SK-N-SH (cell line): ENCODE results near the gene TKT. TPM values are rescaled to one million over a fixed set of nuclear protein-coding genes. Genes with fewer than 3 reads are reported as not detected.

Experiments
- CTCF ChIA-PET: fragments of 300-600, 350-600 bp; formaldehyde crosslinking; extraction: SDS; loops from one replicate; lab custom pipeline; 2021; lab: Yijun Ruan, JAX
- POLR2A ChIA-PET: fragments of 350-600 bp; sonication (Branson Sonifier 250); formaldehyde crosslinking; extraction: SDS; loops from one replicate; lab custom pipeline; 2020; ENCODE audit warnings: antibody characterized with exemption, inconsistent platforms; lab: Yijun Ruan, JAX
- DNase-seq: peaks from one replicate; pipeline ENCODE4 v3.0.0; 2012
- H2AFZ ChIP-seq: fragments of 200-600 bp; sonication (generic); 2 replicates; pipeline ENCODE4 v1.8.1; 2016; ENCODE audit warnings: antibody characterized with exemption, mild to moderate bottlenecking, low read depth
- H3F3A ChIP-seq: fragments of 200-600 bp; sonication (generic); replicated peaks from 2 replicates; pipeline ENCODE3; 2016; ENCODE audit warnings: antibody characterized with exemption, mild to moderate bottlenecking; ENCODE audit not compliant: insufficient read depth
- H3K27ac ChIP-seq, 2 experiments: fragments of 200-500 bp in 1 of 2; fragments of 200-600 bp in 1 of 2; sonication (Bioruptor generic) in 1 of 2; sonication (generic), shearing (Covaris generic) in 1 of 2; 2 replicates each; pipeline versions ENCODE4 v1.5.1 to v1.6.1; 2014 to 2016; ENCODE audit warnings: low read depth in 2 of 2, inconsistent platforms in 1 of 2, low read length in 1 of 2, mild to moderate bottlenecking in 1 of 2, mixed read lengths in 1 of 2
- H3K27me3 ChIP-seq: fragments of 200-600 bp; sonication (generic), shearing (Covaris generic); 2 replicates; pipeline ENCODE4 v1.6.1; 2016; ENCODE audit warnings: mixed run types; ENCODE audit not compliant: insufficient read depth
- H3K36me3 ChIP-seq, 2 experiments: fragments of 200-500 bp in 1 of 2; fragments of 200-600 bp in 1 of 2; sonication (Bioruptor generic) in 1 of 2; sonication (generic) in 1 of 2; replicated peaks in 1 of 2; 2 replicates each; pipeline versions ENCODE3 to v1.5.1; 2014 to 2016; ENCODE audit warnings: low read length in 1 of 2, mild to moderate bottlenecking in 1 of 2; ENCODE audit not compliant: insufficient read depth in 2 of 2, control insufficient read depth in 1 of 2
- H3K4me1 ChIP-seq, 2 experiments: fragments of 200-500 bp in 1 of 2; fragments of 200-600 bp in 1 of 2; sonication (Bioruptor generic) in 1 of 2; sonication (generic), shearing (Covaris generic) in 1 of 2; 2 replicates each; pipeline versions ENCODE4 v1.5.1 to v1.6.1; 2014 to 2016; ENCODE audit warnings: low read depth in 1 of 2, low read length in 1 of 2, mixed run types in 1 of 2; ENCODE audit not compliant: insufficient read depth in 2 of 2, control insufficient read depth in 1 of 2
- H3K4me2 ChIP-seq: fragments of 200-600 bp; sonication (generic), shearing (Covaris generic); 2 replicates; pipeline ENCODE4 v1.6.1; 2017; ENCODE audit warnings: mixed run types
- H3K4me3 ChIP-seq, 2 experiments: fragments of 200-500 bp in 1 of 2; fragments of 200-600 bp in 1 of 2; sonication (Bioruptor generic) in 1 of 2; sonication (generic), shearing (Covaris generic) in 1 of 2; 2 replicates each; pipeline versions ENCODE4 v1.5.1 to v1.8.1; 2014 to 2016; ENCODE audit warnings: low read depth in 2 of 2, inconsistent platforms in 1 of 2, low read length in 1 of 2, mild to moderate bottlenecking in 1 of 2, mixed read lengths in 1 of 2, moderate library complexity in 1 of 2
- H3K79me2 ChIP-seq: fragments of 200-600 bp; sonication (generic); 2 replicates; pipeline ENCODE4 v1.8.1; 2017; ENCODE audit warnings: mild to moderate bottlenecking; ENCODE audit not compliant: insufficient read depth
- H3K9ac ChIP-seq: fragments of 200-600 bp; sonication (generic); 2 replicates; pipeline ENCODE4 v1.6.1; 2017; ENCODE audit warnings: mixed run types
- H3K9me2 ChIP-seq: fragments of 200-600 bp; sonication (generic); 2 replicates; pipeline ENCODE4 v1.6.1; 2017; ENCODE audit warnings: mixed run types
- H3K9me3 ChIP-seq: fragments of 200-600 bp; sonication (generic); 2 replicates; pipeline ENCODE4 v1.6.1; 2017; ENCODE audit warnings: mixed run types, mild to moderate bottlenecking, moderate library complexity
- H4K20me1 ChIP-seq: fragments of 200-600 bp; sonication (generic); 2 replicates; pipeline ENCODE4 v1.6.1; 2017; ENCODE audit warnings: mild to moderate bottlenecking, mixed run types; ENCODE audit not compliant: insufficient read depth
- CHD2 ChIP-seq: fragments of 150-350 bp; IDR thresholded peaks from 2 replicates; pipeline ENCODE4 v1.6.1; 2018; ENCODE audit warnings: low read length; ENCODE audit not compliant: partially characterized antibody
- ELF1 ChIP-seq: IDR thresholded peaks from 2 replicates; pipeline ENCODE4 v1.4.0; 2012
- EZH2phosphoT487 ChIP-seq: fragments of 200-600 bp; sonication (generic); IDR thresholded peaks from 2 replicates; pipeline ENCODE4 v1.6.1; 2017; ENCODE audit warnings: low read depth, mixed run types, mild to moderate bottlenecking, antibody characterized with exemption, moderate library complexity, borderline replicate concordance
- FOXJ3 ChIP-seq: sonication (generic); formaldehyde crosslinking; IDR thresholded peaks from 2 replicates; pipeline ENCODE4 v1.5.1; 2020; ENCODE audit warnings: mild to moderate bottlenecking, missing genetic modification reagents
- FOXM1 ChIP-seq: IDR thresholded peaks from 2 replicates; pipeline ENCODE4 v1.4.0; 2012; ENCODE audit warnings: low read depth, mild to moderate bottlenecking
- GATA2 ChIP-seq: sonication (generic); formaldehyde crosslinking; IDR thresholded peaks from 2 replicates; pipeline ENCODE4 v1.5.0; 2020; ENCODE audit warnings: mild to moderate bottlenecking, missing genetic modification reagents
- MXI1 ChIP-seq: IDR thresholded peaks from 2 replicates; pipeline ENCODE4 v1.6.1; 2012; ENCODE audit warnings: mild to moderate bottlenecking, low read depth, low read length, improper control_type of control experiment
- NRF1 ChIP-seq: IDR thresholded peaks from 2 replicates; pipeline ENCODE4 v1.6.1; 2012; ENCODE audit warnings: low read depth, mild to moderate bottlenecking, low read length
- PBX3 ChIP-seq: IDR thresholded peaks from 2 replicates; pipeline ENCODE4; 2012
- POLR2AphosphoS5 ChIP-seq: IDR thresholded peaks from 2 replicates; pipeline ENCODE4 v1.6.1; 2012; ENCODE audit warnings: low read depth, low read length
- RFX5 ChIP-seq: IDR thresholded peaks from 2 replicates; pipeline ENCODE4 v1.6.1; 2012; ENCODE audit warnings: mild to moderate bottlenecking, improper control_type of control experiment, low read length
- RXRA ChIP-seq: IDR thresholded peaks from 2 replicates; pipeline ENCODE4 v1.4.0; 2012; ENCODE audit warnings: low read depth, mild to moderate bottlenecking, borderline replicate concordance
- SMC3 ChIP-seq: IDR thresholded peaks from 2 replicates; pipeline ENCODE4 v1.6.1; 2012; ENCODE audit warnings: low read depth, low read length, improper control_type of control experiment
- TAF1 ChIP-seq: IDR thresholded peaks from 2 replicates; pipeline ENCODE4 v1.6.1; 2012; ENCODE audit warnings: low read depth, mild to moderate bottlenecking, low read length, moderate library complexity, borderline replicate concordance
- ZBTB33 ChIP-seq: IDR thresholded peaks from 2 replicates; pipeline ENCODE4 v1.4.0; 2012; ENCODE audit warnings: low read depth, borderline replicate concordance
- WGBS: methylation state at CpG from one replicate; pipeline ENCODE4 v1.1.6; 2017; ENCODE audit warnings: low lambda C conversion rate; 5-methylcytosine and 5-hydroxymethylcytosine counted together
- polyA plus RNA-seq, 3 experiments: library from polyadenylated mRNA; depleted of rRNA; stranded (reverse); fragments of >200 nt; gene quantifications; 2 replicates each; pipeline ENCODE4 v1.2.3, GENCODE V29; 2012

TKT gene
- polyA plus RNA-seq, 1 of the 3 experiments (the other 2 are of a cell fraction): 144 TPM

GRCh38 chr3:53242155-53242554, 13.7 kb downstream of the TKT start:
- peaks cover 78% of the 10 kb centered on the region for H3K79me2 ChIP-seq
- H2AFZ ChIP-seq: no peak overlapping the region
- ChIA-PET POLR2A (interaction anchor here (0.6 to 1.4 kb wide), 2 partner anchors 22 to 47 kb away, joined by 3 to 4 read pairs; no protein-coding TSS in a partner anchor), CTCF (interaction anchor here (1.1 to 1.2 kb wide), 3 partner anchors 15 to 38 kb away, joined by 3 to 4 read pairs (median 3); no protein-coding TSS in a partner anchor)
- no peaks in the 10 kb centered on the region for H3K27me3 ChIP-seq
- H3K4me2 ChIP-seq: no peak overlapping the region
- no peak for DNase-seq
- TF ChIP-seq ELF1: no peak
- TF ChIP-seq PBX3: no peak
- H3K4me3 ChIP-seq: no peak overlapping the region
- peaks cover 33 to 36% of the 10 kb centered on the region in 2 experiments for H3K36me3 ChIP-seq
- 83% methylated on average over 7 of the region's 7 CpGs for WGBS
- peaks cover 17 to 27% of the 10 kb centered on the region in 2 experiments; a peak in 3 of 4 replicates for H3K4me1 ChIP-seq
- peaks cover 37% of the 10 kb centered on the region for H3F3A ChIP-seq
- no peaks in the 10 kb centered on the region for H3K9me2 ChIP-seq
- peaks cover 64% of the 10 kb centered on the region for H4K20me1 ChIP-seq
- no peaks in the 10 kb centered on the region for H3K9me3 ChIP-seq
- peak overlapping the region in 1 of 2 experiments; percentile 3; a peak in 1 of 4 replicates for H3K27ac ChIP-seq
- no peak overlapping the region for H3K9ac ChIP-seq

- Histone ChIP-seq H3K4me1 (peaks cover 26 to 32% of the 10 kb centered on the region in 2 experiments; a peak in 3 of 4 replicates), H2AFZ (no peak overlapping the region), H3K36me3 (peaks cover 37 to 41% of the 10 kb centered on the region in 2 experiments)
These were observed 14.5 kb downstream of the TKT start for GRCh38 chr3:53240989-53241972.

GRCh38 chr3:53239800-53240199, 16.0 kb downstream of the TKT start:
- peaks cover 30 to 49% of the 10 kb centered on the region in 2 experiments for H3K36me3 ChIP-seq
- 96% methylated on average over 4 of the region's 5 CpGs for WGBS
- TF ChIP-seq EZH2phosphoT487 (no peak), MXI1 (no peak), CHD2 (no peak), GATA2 (CRISPR knock-in tag) (no peak), FOXM1 (no peak), FOXJ3 (CRISPR knock-in tag) (no peak), RFX5 (no peak), TAF1 (no peak), POLR2AphosphoS5 (no peak), RXRA (no peak), SMC3 (no peak), ZBTB33 (no peak)

More at GRCh38 chr3:53240989-53241972, 14.5 kb downstream of the TKT start:
- Histone ChIP-seq H3K79me2 (peaks cover 77% of the 10 kb centered on the region), H3K9me2 (no peaks in the 10 kb centered on the region), H3K4me3 (no peak overlapping the region), H3K4me2 (no peak overlapping the region)
- no peak for TF ChIP-seq NRF1
- TF ChIP-seq POLR2AphosphoS5: no peak
- TF ChIP-seq, all 33 proteins: peak for 0
- Histone ChIP-seq H3K9ac (no peak overlapping the region), H3K27me3 (no peaks in the 10 kb centered on the region), H3F3A (peaks cover 44% of the 10 kb centered on the region), H4K20me1 (peaks cover 55% of the 10 kb centered on the region), H3K9me3 (no peaks in the 10 kb centered on the region), H3K27ac (peak overlapping the region in 1 of 2 experiments; percentile 97; a peak in 3 of 4 replicates)
- WGBS: 83% methylated on average over 17 of the region's 28 CpGs
- ChIA-PET POLR2A (interaction anchor here (0.6 to 1.4 kb wide), 2 partner anchors 21 to 48 kb away, joined by 3 to 4 read pairs; no protein-coding TSS in a partner anchor), CTCF (interaction anchor here (1.1 to 1.2 kb wide), 4 partner anchors 13 to 39 kb away, joined by 3 to 4 read pairs (median 3); no protein-coding TSS in a partner anchor)
- no peak for DNase-seq

More at GRCh38 chr3:53239800-53240199, 16.0 kb downstream of the TKT start:
- Histone ChIP-seq H3K27ac (peak overlapping the region; percentile 16 to 97; a peak in 3 of 4 replicates), H3K9ac (no peak overlapping the region), H3K9me2 (no peaks in the 10 kb centered on the region), H4K20me1 (peaks cover 40% of the 10 kb centered on the region), H3K79me2 (peaks cover 72% of the 10 kb centered on the region), H3K9me3 (no peaks in the 10 kb centered on the region), H3K4me2 (no peak overlapping the region), H3F3A (peaks cover 44% of the 10 kb centered on the region), H3K27me3 (no peaks in the 10 kb centered on the region), H3K4me1 (peaks cover 31 to 37% of the 10 kb centered on the region in 2 experiments; a peak in 3 of 4 replicates), H2AFZ (no peak overlapping the region), H3K4me3 (no peak overlapping the region)
- no peak for DNase-seq
- CTCF ChIA-PET: interaction anchor here (1.2 kb wide), 1 partner anchor 14 kb away, joined by 3 read pairs; no protein-coding TSS in a partner anchor
- POLR2A ChIA-PET: no interaction called here
